SK-N-MC (cell line): Measurements from ENCODE around the gene GOLGA8H.
"Not testable (repeated sequence)": the region's sequence is repeated elsewhere in the genome, so short reads cannot be mapped to it uniquely, and the experiment has no call there.

Experiments
- DNase-seq: peaks from one replicate; pipeline ENCODE4 v3.0.0-alpha.2; 2011; ENCODE audit warnings: low read depth, low spot score
- H3K27ac ChIP-seq: fragments of 200-600 bp; sonication (generic); 2 replicates; pipeline ENCODE4 v1.5.1; 2016; ENCODE audit warnings: mixed run types
- H3K36me3 ChIP-seq: fragments of 200-600 bp; sonication (generic); 2 replicates; pipeline ENCODE4 v1.6.1; 2017; ENCODE audit warnings: antibody characterized with exemption, low read length, mixed read lengths; ENCODE audit not compliant: insufficient read depth
- H3K4me3 ChIP-seq: fragments of 200-600 bp; sonication (generic); 2 replicates; pipeline ENCODE4 v1.5.1; 2016
- H3K9ac ChIP-seq: fragments of 200-600 bp; sonication (generic); 2 replicates; pipeline ENCODE4 v1.8.0; 2017; ENCODE audit warnings: mixed run types, mixed read lengths; ENCODE audit not compliant: insufficient read length
- H3K9me3 ChIP-seq: fragments of 200-600 bp; sonication (generic); 2 replicates; pipeline ENCODE4 v1.6.1; 2017; ENCODE audit warnings: low read depth, mild to moderate bottlenecking, antibody characterized with exemption, low read length, moderate library complexity, mixed read lengths

Gene GOLGA8H, protein sequence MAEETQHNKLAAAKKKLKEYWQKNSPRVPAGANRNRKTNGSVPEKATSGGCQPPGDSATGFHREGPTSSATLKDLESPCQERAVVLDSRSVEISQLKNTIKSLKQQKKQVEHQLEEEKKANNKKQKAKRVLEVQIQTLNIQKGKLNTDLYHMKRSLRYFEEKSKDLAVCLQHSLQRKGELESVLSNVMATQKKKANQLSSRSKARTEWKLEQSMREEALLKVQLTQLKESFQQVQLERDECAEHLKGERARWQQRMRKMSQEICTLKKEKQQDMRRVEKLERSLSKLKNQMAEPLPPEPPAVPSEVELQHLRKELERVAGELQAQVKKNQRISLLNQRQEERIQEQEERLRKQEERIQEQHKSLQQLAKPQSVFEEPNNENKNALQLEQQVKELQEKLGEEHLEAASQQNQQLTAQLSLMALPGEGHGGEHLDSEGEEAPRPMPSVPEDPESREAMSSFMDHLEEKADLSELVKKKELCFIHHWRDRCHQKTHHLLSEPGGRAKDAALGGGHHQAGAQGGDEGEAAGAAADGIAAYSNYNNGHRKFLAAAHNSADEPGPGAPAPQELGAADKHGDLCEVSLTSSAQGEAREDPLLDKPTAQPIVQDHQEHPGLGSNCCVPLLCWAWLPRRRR

GRCh38 chr15:30603796-30604195 is at the start of gene GOLGA8H:
TSS of gene GOLGA8H (plus strand) at chr15:30604028. CDS start at chr15:30604126, 98 bp downstream.
- H3K36me3 ChIP-seq, DNase-seq, H3K9me3 ChIP-seq, H3K4me3 ChIP-seq, H3K9ac ChIP-seq, H3K27ac ChIP-seq: not testable (repeated sequence)

GRCh38 chr15:30566949-30567348 is 36.9 kb upstream of the GOLGA8H start:
- not testable (repeated sequence) for H3K36me3 ChIP-seq, H3K4me3 ChIP-seq, H3K9ac ChIP-seq, H3K27ac ChIP-seq, DNase-seq, H3K9me3 ChIP-seq

DNA sequence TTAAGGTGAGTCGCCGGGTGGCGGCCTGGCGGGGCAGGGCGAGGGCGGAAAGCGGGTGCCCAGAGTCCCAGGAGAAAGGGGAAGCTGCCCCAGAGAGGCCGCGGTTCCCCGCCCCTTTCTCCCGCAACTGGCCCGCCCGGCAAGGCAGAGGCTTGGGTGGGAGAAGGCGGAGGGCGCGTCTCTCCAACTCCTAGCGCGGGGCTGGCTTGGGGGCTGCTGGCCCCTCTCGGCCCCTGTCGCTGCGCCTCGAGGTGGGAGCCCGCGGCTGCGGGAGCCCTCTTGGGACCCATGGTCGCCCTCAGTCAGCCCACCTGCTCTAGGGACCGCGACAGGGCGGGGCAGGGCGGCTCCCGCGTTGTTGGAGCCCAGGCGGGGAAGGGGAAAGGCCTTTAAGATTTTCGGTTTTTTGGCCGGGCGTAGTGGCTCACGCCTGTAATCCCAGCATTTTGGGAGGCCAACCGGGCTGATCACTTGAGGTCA is 30.8 kb upstream of the GOLGA8H start:
- H3K9ac ChIP-seq, H3K9me3 ChIP-seq, H3K27ac ChIP-seq, DNase-seq, H3K4me3 ChIP-seq, H3K36me3 ChIP-seq: not testable (repeated sequence)

- H3K9ac ChIP-seq, DNase-seq: not testable (repeated sequence)
Observed at GRCh38 chr15:30579394-30579970, 24.3 kb upstream of the GOLGA8H start.

DNA sequence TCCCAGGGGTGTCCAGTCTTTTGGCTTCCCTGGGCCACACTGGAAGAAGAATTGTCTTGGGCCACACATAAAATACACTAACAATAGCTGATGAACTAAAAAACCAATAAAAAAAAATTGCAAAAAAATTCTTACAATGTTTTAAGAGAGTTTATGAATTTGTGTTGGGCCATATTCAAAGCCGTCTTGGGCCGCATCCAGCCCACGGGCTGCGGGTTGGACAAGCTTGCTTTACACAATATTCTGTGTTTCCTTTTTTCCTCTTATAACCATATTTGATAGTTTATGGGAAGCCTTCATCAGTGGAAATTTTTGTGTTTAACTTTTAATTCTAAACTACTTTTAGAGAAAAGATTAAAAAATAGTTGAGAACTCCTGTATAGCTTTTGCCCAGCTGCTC is 23.1 kb upstream of the GOLGA8H start:
- H3K9me3 ChIP-seq, H3K27ac ChIP-seq, DNase-seq, H3K4me3 ChIP-seq, H3K9ac ChIP-seq, H3K36me3 ChIP-seq: not testable (repeated sequence)

More at GRCh38 chr15:30579394-30579970, 24.3 kb upstream of the GOLGA8H start:
- not testable (repeated sequence) for H3K9me3 ChIP-seq, H3K4me3 ChIP-seq, H3K27ac ChIP-seq, H3K36me3 ChIP-seq

GRCh38 chr15:30598953-30599352 is 4.9 kb upstream of the GOLGA8H start:
- H3K4me3 ChIP-seq, H3K27ac ChIP-seq, H3K9ac ChIP-seq: not testable (repeated sequence)

DNA sequence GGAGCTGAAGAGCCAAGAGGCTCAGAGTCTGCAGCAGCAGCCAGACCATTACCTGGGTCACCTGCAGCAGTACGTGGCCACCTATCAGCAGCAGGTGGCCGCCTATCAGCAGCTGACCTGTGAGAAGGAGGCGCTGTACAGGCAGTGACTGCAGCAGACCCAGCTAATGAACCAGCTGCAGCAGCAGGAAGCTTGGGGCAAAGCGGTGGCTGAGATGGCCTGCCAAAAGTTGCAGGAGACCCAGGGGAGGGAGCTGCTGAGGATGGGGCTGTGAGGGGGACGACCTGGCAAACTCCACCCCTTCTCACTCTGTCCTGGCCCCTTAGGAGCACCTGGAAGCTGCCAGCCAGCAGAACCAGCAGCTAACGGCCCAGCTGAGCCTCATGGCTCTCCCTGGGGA is 8.4 kb downstream of the GOLGA8H start:
- H3K9ac ChIP-seq, H3K27ac ChIP-seq, H3K9me3 ChIP-seq, H3K4me3 ChIP-seq, H3K36me3 ChIP-seq, DNase-seq: not testable (repeated sequence)

More at GRCh38 chr15:30598953-30599352, 4.9 kb upstream of the GOLGA8H start:
- H3K9me3 ChIP-seq, DNase-seq, H3K36me3 ChIP-seq: not testable (repeated sequence)

- H3K9me3 ChIP-seq, H3K36me3 ChIP-seq, H3K9ac ChIP-seq, H3K27ac ChIP-seq, DNase-seq, H3K4me3 ChIP-seq: not testable (repeated sequence)
Observed at GRCh38 chr15:30621342-30621741, 17.5 kb downstream of the GOLGA8H start.

- peak within 1 kb of the TSS; percentile 83 for H3K4me3 ChIP-seq
- peak within 1 kb of the TSS; percentile 97 for H3K27ac ChIP-seq
- H3K36me3 ChIP-seq, H3K9me3 ChIP-seq: not testable (repeated sequence)
- peak within 1 kb of the TSS; percentile 91 for H3K9ac ChIP-seq
- peak; percentile 92 for DNase-seq
Observed at GRCh38 chr15:30625436-30626193, 21.8 kb downstream of the GOLGA8H start, which contains the start of gene ARHGAP11B. TSS of gene ARHGAP11B (plus strand) at chr15:30626128.

GRCh38 chr15:30626194-30626565 is 22.4 kb downstream of the GOLGA8H start:
- peak overlapping the region; percentile 81 for H3K27ac ChIP-seq
- H3K9me3 ChIP-seq, DNase-seq, H3K36me3 ChIP-seq: not testable (repeated sequence)
- H3K4me3 ChIP-seq: peak overlapping the region; percentile 83
- H3K9ac ChIP-seq: peak overlapping the region; percentile 91

GRCh38 chr15:30626632-30627031 is 22.8 kb downstream of the GOLGA8H start:
- H3K9me3 ChIP-seq, H3K36me3 ChIP-seq, DNase-seq: not testable (repeated sequence)
- peak overlapping the region; percentile 91 for H3K9ac ChIP-seq
- H3K27ac ChIP-seq: peak overlapping the region; percentile 81; the same call in 1 of the 2 replicates
- H3K4me3 ChIP-seq: peak overlapping the region; percentile 83
